Stimulated activated CD8-positive, alpha-beta memory T cell treated with anti-CD3 and anti-CD28 coated beads, Interleukin-4, amount 100 ng/mL, for 24 hours (primary cell): Measurements from ENCODE around the gene SSH3.

Experiments
- DNase-seq: peaks from one replicate; pipeline ENCODE4 v3.0.0-alpha.2; 2020; ENCODE audit warnings: low read depth

Gene SSH3

GRCh38 chr11:67280341-67280787 is 23.0 kb upstream of the SSH3 start:
- no peak for DNase-seq

GRCh38 chr11:67280788-67281551 is 22.4 kb upstream of the SSH3 start:
- DNase-seq = no peak

- no peak for DNase-seq
Observed at GRCh38 chr11:67281552-67282150, 21.7 kb upstream of the SSH3 start.

- DNase-seq = no peak
Observed at GRCh38 chr11:67282155-67282875, 21.0 kb upstream of the SSH3 start.

- DNase-seq = no peak
Observed at GRCh38 chr11:67282876-67283371, 20.4 kb upstream of the SSH3 start.

- DNase-seq = no peak
Observed at GRCh38 chr11:67283481-67283963, 19.8 kb upstream of the SSH3 start.

- DNase-seq = no peak
Observed at GRCh38 chr11:67284811-67285540, 18.4 kb upstream of the SSH3 start.

GRCh38 chr11:67285541-67286498 is 17.5 kb upstream of the SSH3 start:
- DNase-seq = no peak

GRCh38 chr11:67286621-67287333 is 16.6 kb upstream of the SSH3 start:
- no peak for DNase-seq

- no peak for DNase-seq
Observed at GRCh38 chr11:67287355-67288197, 15.8 kb upstream of the SSH3 start.

- DNase-seq = no peak
Observed at GRCh38 chr11:67288198-67288451, 15.2 kb upstream of the SSH3 start.

- DNase-seq = peak; percentile 85
Observed at GRCh38 chr11:67288452-67289225, 14.7 kb upstream of the SSH3 start.

- no peak for DNase-seq
Observed at GRCh38 chr11:67289226-67289650, 14.1 kb upstream of the SSH3 start, which contains the start of gene ANKRD13D. TSS of gene ANKRD13D (plus strand) at chr11:67289303. CDS start at chr11:67289461, 158 bp downstream.

- no peak for DNase-seq
Observed at GRCh38 chr11:67289651-67290479, 13.5 kb upstream of the SSH3 start.

- no peak for DNase-seq
Observed at GRCh38 chr11:67290801-67291200, 12.5 kb upstream of the SSH3 start.

GRCh38 chr11:67291481-67292381 is 11.6 kb upstream of the SSH3 start:
- no peak for DNase-seq

- no peak for DNase-seq
Observed at GRCh38 chr11:67292671-67293070, 10.7 kb upstream of the SSH3 start.
